K562 (cell line): ENCODE measurements around the gene ASB17.

ENCODE experiments used
- BRD4 ChIP-seq: fragments of 200-600 bp; sonication (generic); IDR thresholded peaks from 2 replicates; pipeline ENCODE4 v1.6.1; 2017; ENCODE audit warnings: inconsistent platforms
- EP300 ChIP-seq: IDR thresholded peaks from 2 replicates; pipeline ENCODE4 v1.6.1; 2012; ENCODE audit warnings: low read length, improper control_type of control experiment
- EZH2 ChIP-seq: IDR thresholded peaks from 2 replicates; pipeline ENCODE4 v1.6.1; 2012; ENCODE audit warnings: low read depth, mild to moderate bottlenecking, inconsistent platforms, low read length, borderline replicate concordance
- FIP1L1 ChIP-seq: fragments of 200-400 bp; formaldehyde crosslinking; IDR thresholded peaks from 2 replicates; pipeline ENCODE4 v1.6.1; 2018; ENCODE audit warnings: mild to moderate bottlenecking, low read depth, low read length; ENCODE audit not compliant: poor library complexity, severe bottlenecking
- NFIC ChIP-seq: fragments of 450-650 bp; IDR thresholded peaks from 2 replicates; pipeline ENCODE4 v1.6.1; 2017; ENCODE audit warnings: mild to moderate bottlenecking, inconsistent platforms
- POLR2AphosphoS2 ChIP-seq: IDR thresholded peaks from 2 replicates; pipeline ENCODE4 v1.6.1; 2012; ENCODE audit warnings: low read length, improper control_type of control experiment
- TBP ChIP-seq: optimal IDR thresholded peaks from 2 replicates; pipeline ENCODE3; 2011; ENCODE audit warnings: low read depth, low read length, improper control_type of control experiment
- ZNF384 ChIP-seq: IDR thresholded peaks from 2 replicates; pipeline ENCODE4 v1.6.1; 2012; ENCODE audit warnings: low read depth, low read length, improper control_type of control experiment
- ZSCAN29 ChIP-seq: fragments of 450-650 bp; IDR thresholded peaks from 2 replicates; pipeline ENCODE4 v1.6.1; 2017
- TF ChIP-seq, protein P1 (sequence below), 3 experiments: IDR thresholded peaks in 2 of 3; conservative IDR thresholded peaks in 1 of 3; 2 replicates each; pipeline ENCODE4 v1.5.1; 2011 to 2012; ENCODE audit warnings: low read length in 3 of 3, mild to moderate bottlenecking in 3 of 3, control low read depth in 2 of 3, improper control_type of control experiment in 1 of 3, inconsistent platforms in 1 of 3, low read depth in 1 of 3, mixed read lengths in 1 of 3, moderate library complexity in 1 of 3; ENCODE audit not compliant: insufficient read depth in 2 of 3

DNA sequence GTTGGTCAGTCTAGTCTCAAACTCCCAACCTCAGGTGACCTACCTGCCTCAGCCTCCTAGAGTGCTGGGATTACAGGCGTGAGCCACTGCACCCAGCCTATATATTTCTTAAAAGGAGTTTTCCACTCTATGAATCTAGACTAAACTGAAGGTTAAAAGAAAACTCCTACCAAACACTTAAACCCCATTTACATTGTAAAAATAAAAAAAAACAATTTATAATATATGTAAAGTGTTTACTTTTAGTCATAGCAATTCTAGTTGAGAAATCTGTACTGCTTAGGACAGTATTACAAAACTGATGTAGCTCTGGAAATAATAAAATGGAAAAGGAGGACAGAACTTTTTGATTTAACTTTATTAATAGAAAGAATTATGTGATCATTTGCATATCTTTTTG lies 9.5 kb downstream of the ASB17 start:
- TF ChIP-seq, protein P1, sequence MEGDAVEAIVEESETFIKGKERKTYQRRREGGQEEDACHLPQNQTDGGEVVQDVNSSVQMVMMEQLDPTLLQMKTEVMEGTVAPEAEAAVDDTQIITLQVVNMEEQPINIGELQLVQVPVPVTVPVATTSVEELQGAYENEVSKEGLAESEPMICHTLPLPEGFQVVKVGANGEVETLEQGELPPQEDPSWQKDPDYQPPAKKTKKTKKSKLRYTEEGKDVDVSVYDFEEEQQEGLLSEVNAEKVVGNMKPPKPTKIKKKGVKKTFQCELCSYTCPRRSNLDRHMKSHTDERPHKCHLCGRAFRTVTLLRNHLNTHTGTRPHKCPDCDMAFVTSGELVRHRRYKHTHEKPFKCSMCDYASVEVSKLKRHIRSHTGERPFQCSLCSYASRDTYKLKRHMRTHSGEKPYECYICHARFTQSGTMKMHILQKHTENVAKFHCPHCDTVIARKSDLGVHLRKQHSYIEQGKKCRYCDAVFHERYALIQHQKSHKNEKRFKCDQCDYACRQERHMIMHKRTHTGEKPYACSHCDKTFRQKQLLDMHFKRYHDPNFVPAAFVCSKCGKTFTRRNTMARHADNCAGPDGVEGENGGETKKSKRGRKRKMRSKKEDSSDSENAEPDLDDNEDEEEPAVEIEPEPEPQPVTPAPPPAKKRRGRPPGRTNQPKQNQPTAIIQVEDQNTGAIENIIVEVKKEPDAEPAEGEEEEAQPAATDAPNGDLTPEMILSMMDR (IDR thresholded peaks at IDR 0.05 in 2 of 3, conservative IDR thresholded peaks at IDR 0.05 in 1 of 3; ENCODE audit: insufficient read depth in 2 of 3, low read depth in 1 of 3, low read length in 3 of 3) = no peak
- no peak for TF ChIP-seq ZNF384
- no peak for TF ChIP-seq ZSCAN29
- TF ChIP-seq EZH2 = no peak
- TF ChIP-seq EP300 = no peak
- no peak for TF ChIP-seq TBP
- no peak for TF ChIP-seq FIP1L1
- no peak for TF ChIP-seq NFIC
- no peak for TF ChIP-seq POLR2AphosphoS2
- no peak for TF ChIP-seq BRD4
